DMS153 (cell line): ENCODE measurements around the gene IKBKG.
"Not testable (repeated sequence)": the region's sequence is repeated elsewhere in the genome, so short reads cannot be mapped to it uniquely, and the experiment has no call there.

ENCODE experiments used
- DNase-seq: peaks from one replicate; lab custom pipeline; 2025; lab: John Stamatoyannopoulos, UW

The IKBKG gene, protein sequence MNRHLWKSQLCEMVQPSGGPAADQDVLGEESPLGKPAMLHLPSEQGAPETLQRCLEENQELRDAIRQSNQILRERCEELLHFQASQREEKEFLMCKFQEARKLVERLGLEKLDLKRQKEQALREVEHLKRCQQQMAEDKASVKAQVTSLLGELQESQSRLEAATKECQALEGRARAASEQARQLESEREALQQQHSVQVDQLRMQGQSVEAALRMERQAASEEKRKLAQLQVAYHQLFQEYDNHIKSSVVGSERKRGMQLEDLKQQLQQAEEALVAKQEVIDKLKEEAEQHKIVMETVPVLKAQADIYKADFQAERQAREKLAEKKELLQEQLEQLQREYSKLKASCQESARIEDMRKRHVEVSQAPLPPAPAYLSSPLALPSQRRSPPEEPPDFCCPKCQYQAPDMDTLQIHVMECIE

DNA sequence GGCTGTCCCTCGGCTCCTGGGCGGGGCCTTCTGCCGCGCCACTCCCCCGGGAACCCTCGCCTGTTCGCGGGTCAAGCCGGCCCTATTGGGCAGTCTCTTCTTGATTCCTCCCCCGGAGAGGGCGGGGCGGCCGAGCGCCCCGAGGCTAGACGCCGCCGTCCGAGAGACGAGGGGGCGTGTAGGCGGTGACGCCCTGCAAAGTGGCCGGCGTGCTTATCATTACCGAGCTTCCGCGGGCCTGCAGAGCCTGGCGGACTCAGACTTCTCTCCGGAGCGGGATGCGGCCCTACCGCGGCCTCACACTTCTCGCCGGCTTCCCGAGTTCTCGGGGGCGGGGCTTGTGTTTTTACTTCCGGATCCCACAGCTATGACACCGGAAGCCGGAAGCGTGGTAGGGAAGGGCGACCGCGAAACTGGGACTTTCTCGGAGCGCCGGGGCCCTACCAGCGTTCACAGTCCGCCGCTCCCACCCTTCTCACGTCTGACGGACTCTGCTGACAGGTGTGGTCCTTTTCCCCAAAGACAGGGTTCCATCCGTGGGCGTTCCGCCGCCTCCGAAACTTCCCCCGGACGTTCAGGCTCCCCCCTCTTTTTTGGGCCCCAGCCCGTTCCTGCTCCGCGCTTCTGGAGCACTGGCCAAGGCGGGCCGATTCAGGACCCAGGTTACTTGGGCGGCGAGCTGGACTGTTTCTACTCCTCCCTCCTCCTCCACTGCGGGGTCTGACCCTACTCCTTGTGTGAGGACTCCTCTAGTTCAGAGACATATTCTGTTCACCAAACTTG is at the start of gene IKBKG:
Gene IKBKG, plus strand, starts transcription at position 376 of the 783 bp plus-strand sequence. CDS start 4,383 bp downstream, outside the sequence.
- peak; percentile 84 for DNase-seq

DNA sequence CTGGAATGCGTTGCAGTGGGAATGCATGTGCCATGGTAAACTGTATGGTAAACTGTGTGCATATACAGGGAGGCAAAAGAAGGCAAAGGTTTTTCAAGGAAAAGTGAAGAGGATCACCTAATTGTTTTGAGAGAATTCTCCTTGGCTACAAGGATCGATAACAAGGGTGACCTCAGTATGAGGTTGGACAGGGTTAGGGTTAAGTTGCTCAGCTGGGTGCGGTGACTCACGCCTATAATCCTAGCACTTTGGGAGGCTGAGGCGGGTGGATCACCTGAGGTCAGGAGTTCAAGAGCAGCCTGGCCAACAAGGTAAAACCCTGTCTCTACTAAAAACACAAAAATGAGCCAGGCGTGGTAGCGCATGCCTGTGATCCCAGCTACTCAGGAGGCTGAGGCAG is 46.0 kb upstream of the IKBKG start:
- not testable (repeated sequence) for DNase-seq

DNA sequence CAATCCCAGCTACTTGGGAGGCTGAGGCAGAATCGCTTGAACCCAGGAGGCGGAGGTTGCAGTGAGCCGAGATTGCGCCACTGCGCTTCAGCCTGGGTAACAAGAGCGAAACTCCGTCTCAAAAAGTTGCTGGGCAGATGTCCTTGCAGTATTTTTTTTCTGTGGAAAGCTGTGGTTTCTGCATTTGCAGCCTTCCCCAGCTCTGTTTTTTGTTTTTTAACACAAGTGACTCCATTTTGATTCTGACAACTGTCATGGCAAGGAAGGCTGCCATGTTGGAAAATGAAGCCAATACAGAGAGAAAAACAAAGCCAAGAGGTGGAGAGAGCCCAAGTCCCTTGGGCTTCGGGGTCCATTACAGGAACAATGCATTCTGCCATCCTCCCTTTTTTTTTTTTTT is 45.3 kb upstream of the IKBKG start:
- no peak for DNase-seq

DNA sequence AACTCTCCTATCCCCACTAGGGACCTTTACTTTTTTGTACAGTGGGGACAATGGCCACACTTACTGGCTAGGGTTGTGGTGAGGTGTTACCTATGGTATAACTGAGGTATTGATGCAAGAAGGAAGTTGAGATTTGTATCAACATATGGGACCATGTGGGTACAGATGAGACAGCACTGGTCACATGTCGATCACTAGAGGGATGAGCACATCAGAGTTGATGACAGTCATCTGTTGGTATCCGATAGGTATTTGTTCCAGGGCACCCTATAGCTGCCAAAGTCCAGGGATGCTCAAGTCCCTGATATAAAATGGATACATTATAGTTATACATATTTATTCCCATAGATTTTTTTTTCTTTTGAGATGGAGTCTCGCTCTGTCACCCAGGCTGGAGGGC is 44.4 kb upstream of the IKBKG start:
- no peak for DNase-seq

DNA sequence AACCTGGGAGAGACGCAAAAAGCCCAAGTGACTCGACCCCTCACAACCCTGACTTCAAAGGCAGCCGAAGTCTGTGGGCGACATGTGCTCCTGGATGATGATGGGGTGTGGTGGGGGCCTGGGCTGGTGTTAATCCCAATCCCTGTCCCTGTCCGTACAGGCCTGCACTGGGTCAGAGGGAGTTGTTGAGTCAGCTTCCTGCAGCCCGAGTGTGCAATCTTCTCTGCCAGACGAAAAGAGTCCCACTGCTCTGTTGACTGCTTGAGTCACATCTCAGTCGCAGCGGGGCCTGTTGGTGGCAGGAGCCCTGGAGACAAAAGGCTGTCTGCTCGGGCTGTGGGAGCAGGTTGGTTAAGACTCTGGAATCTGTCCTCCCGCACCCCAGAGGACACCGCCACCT is 41.7 kb upstream of the IKBKG start:
- DNase-seq: no peak

DNA sequence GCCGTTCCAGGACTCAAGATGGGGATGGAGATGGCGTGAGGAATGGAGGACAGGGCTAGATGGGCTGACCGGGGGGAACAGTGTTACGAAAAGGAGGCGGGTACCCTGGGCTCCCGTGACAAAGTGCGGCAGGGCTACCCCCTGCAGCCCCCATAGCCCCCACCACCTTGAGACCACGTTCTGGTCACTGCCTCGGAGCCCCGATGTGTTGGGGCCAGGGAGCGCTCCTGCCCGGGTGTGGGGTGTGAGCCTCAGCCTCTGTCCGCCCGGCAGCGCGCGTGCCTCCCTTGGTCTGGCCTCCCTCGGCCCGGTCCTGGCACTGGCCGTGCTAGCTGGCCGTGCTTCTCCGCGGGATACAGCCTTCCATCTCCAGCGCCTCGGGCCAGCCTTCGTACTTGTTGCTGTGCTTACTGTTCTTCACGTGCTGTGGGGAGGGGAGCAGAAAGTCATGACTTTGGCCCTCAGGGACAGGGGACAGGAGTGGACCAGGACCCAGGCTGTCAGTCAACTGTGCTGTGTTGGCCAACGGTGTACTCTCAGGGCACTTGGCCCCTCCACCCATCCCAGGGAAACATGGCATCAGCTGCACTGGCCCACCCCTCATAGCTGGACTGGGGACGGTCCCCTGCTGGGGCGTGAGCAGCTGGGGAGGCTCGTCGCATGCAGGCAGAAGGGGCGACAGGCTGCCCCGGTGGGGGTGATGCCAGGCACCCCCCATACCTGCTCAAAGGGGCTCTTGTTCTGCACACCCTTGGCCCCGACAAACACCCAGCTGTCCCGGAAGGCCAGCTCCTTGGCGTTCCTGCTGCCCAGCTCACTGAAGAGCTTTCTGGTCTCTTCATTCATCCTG is 40.7 kb upstream of the IKBKG start:
- no peak for DNase-seq

DNA sequence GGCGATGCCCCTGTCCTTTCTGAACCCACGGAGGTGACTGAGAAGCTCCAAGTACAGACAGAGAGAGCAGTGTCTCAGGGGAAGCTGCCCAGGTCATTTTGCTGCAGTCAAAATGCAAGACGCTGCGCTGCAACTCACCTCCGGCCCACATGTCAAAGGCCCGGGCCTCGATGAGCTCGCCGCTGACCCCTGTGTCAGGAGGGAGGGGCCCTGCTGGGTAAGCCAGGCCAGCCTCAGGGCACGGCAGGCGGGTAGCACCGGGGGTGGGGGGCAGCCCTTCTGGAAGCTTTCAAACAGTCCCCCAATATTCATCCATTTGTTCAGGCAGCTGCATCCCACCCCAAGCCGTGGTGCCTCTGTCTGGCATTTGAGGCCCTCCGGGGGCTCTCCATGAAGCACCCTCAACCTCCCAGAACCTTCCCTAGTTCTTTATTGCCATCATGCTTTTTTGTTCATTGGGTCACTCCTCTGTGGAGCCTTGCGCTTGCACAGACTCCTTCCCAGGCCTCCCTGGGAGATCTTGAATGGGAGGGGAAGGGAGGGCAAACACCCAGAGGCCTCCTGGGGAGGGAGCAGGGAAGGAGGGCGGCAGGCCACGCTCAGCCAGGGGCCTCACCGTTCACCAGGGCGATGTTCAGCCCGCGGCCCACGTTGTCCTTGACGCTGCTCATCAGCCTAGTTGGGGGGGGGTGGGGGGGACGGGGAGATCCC is 39.6 kb upstream of the IKBKG start:
- no peak for DNase-seq

DNA sequence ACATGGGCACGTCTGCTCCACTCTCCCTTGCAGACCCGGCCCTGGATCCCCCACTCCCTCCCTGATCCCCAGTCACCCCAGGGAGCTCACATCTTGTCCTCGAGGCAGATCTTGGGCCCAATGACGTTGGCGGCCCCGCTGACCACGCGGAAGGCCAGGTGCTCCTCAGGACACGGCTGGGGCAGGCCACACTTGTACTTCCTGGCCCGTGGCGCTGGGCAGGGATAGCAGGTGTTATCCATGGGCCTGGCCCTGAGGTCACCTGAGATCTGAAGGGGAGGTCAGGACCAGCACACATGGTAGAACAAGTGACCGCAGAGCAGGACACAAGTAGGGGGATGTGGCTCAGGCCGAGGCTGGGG is 39.1 kb upstream of the IKBKG start:
- DNase-seq: no peak

DNA sequence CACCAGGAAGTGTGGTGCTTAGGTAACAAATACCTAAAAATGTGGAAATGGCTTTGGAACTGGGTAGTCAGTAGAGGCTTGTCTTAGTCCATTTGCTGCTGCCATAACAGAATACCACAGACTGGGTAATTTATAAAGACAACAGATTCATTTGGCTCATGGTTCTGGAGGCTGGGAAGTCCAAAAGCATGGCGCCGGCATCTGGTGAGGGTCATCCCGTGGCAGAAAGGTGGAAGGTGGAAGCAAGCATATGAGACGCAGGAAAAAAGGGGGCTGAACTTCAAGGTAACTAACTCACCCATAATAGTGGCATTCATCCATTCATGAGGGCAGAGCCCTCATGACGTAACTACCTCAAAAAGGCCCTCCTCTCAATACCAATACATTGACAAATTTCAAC is 38.0 kb upstream of the IKBKG start:
- no peak for DNase-seq

DNA sequence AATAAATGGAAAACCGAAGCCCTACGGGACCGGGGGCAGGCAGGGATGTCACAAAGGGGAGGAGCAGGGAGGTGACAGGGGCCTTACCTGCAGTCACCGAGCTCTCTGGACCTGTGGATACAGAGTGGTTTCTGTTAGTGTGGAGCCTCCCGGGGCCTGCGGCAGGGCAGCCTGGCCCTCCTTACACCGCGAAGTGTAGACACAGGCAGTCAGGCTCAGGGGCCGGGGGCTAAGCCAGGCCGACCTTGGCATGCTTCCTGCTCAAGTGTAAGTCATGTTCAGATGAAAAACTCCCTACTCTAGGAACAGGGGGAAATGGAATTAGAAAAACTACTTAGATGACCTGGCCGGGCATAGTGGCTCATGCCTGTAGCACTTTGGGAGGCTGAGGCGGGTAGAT is 35.7 kb upstream of the IKBKG start:
- no peak for DNase-seq

DNA sequence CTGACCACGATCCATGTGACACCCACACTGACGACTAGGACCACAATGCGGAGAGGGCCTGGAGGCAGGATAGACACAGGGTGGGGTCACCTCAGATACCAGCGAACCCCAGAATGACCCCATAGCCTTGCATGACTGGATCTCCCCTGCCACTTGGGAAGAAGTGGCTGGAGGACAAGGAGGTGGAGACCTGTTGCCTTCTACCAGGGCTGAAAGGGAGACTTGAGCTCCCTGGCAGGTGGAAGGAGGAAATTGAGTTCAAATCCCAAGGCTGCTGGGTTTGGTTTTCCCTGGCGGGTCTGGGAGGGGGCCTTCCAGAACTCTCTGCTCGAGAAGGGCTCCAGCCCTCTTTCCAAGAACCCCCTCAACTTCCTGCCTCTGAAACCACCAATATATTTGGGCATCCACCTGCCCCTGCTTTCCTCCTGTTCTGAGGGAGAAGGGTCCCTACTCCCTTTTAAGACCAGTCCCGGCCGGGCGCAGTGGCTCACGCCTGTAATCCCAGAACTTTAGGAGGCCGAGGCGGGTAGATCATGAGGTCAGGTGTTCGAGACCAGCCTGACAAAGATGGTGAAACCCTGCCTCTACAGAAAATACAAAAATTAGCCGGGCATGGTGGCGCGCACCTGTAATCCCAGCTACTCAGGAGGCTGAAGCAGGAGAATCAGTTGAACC is 34.4 kb upstream of the IKBKG start:
- DNase-seq: no peak

DNA sequence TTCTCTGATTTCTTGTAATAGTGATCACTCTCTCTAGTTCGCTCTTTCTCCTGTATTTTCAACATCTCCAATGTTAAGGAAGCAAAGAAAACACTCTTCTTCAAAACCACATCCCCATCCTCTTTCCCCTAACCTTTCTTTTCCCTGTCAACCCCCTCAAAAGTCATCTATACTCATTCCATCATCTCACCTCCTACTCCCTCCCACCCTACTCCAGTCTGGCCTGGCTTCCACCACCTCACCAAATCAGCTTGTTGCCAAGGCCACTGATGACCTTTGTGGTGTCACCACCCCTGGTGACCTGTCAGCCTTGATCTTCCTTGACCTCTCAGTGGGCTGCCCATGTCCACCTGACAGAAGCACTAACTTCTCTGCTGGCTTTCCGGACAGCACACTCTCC is 33.7 kb upstream of the IKBKG start:
- DNase-seq: no peak

DNA sequence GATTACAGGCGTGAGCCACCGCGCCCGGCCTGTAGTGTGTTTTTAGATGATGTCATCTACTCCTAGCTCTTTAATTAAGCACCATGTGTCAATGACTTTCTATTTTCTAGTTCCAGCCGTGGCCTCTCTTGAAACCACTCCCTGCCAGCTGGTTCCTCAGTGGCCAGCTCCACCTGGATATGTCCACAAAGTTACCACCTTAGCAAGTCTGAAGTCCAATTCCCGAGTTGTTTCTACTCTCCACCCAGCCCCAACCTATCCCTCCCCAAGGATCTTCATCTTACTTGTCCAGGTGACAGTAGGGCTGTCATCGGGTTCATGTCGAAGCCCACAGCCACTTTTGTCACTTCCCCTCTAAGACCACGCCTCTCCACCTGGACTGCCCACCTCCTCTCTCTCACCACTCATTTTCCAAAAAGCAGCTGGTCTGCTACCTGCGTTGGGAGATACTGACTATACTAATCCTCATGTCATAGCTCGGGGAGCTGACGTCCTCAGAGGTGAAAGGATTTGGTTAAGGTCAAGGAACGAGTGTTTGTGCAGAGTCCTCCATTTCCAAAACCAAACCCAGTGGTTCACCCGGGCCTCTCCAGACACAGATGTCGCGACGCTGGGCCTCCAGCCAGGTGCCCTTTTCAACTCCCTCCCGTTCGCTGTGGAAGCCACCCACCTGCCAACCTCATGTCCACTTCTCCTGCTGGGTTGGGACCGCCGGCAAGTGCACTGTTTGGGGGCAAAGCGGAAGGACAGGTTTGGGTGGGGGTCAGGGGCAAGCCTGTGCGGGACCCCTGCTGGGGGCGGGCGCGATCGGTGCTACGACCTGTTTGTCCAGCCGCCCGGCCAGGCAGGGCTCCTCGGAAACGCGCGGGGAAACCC is 32.1 kb upstream of the IKBKG start:
- peak; percentile 31 for DNase-seq

DNA sequence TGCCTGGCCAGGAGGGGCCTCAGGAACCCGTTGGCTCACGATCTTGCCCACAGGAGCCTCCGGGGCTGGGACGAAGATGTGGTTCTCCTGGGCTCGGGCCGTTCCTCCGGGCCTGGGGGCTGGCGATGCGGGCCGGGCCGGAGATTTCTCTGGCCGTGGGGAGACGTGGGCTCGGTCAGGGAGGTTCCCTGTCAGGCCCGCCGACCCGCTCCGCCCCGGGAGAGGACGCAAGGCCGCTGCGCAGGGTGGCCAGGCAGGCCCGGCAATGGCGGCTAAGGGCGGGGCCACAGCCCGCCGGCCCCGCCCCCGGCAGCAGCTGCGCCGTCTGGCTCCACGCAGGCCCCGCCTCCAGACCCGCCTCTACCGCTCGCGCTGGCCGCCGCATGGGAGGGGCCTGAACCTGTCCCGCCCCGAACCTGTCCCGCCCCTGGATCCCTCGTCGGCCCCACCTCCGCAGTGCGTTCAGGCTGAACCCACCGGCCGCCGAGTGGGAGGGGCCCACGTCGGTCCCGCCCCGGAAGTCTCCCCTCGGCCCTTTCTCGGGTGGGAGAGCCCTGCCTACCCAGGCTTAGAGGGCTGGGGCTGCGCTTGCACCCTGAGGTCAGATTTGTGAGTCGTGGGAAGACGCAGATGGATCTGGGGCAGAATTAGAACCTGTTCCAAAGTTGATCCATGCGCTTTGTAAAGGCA is 31.3 kb upstream of the IKBKG start, which contains the start of gene FAM3A:
Gene FAM3A, minus strand, starts transcription at position 267 of the 690 bp plus-strand sequence. CDS start 460 bp downstream, outside the sequence.
- DNase-seq: peak; percentile 89

DNA sequence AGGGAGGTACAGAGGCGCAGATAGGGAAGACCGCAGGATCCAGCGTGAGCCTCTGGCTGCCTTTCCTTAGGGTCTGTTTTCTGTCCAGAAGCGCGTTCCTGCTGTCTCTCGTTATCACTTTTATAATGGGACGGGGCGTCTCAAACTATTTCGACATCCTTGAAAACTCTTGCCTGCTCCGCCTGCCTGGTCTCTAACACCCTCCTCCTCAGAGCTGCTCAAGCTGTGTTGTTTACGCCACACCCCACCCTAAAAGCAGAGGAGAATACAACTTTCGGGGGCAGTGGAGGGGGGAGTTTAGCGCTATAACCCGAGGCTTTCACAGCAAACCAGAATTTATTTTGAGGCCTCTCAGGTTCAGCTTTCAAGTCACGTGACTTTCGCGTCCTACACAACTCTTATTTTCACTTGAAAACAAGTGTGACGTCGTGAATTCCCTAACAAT is 30.7 kb upstream of the IKBKG start:
- DNase-seq: no peak

DNA sequence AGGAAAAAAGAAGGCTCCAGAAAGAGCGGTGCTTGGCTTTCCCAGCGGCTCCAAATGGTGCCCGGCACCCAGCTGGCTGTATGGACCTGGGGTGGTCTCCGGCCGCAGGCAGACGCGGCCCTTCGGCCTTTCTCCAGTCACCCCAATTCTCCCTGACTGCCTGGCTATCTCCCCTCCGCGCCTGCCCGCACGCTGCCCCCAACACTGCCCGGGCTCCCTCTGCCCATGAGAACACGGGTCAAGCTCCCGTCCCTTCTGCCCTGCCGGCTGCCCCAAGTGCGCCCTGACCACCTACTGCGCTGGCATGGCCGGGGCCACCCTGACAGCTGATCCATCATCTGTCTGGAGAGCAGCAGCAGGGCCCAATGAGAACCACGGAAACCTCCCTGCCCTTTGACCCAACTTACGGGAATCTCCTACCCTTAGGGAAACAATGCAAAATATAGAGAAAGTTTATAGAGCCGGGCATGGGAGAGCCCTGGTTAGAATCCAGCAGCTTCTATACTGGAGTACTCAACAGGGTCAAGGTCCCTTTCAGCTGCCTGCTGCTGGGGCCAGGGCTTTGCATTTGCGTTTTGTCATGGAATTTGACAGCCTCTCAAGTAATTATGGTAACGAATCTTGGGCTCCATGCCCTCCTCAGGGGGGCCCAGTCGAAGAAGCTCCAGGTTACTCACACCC is 30.2 kb upstream of the IKBKG start:
- DNase-seq: no peak

DNA sequence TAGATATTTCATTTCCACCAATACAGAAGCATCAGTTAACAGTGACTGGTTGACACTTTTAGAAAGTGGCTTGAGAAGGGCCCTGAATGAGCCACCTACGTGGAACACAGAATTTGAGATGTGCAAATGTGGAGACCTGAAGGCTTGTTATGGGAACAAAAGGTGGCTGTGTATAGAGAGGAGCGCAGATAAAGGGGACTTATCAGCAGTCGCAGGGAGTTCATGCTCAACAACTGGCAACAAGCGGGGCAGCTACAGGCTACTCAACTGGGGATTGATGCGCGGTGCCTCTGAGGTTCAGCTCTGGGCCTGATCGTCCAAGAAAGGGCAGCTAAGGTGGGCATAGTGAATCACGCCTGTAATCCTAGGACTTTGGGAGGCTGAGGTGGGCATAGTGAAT is 28.0 kb upstream of the IKBKG start:
- no peak for DNase-seq

DNA sequence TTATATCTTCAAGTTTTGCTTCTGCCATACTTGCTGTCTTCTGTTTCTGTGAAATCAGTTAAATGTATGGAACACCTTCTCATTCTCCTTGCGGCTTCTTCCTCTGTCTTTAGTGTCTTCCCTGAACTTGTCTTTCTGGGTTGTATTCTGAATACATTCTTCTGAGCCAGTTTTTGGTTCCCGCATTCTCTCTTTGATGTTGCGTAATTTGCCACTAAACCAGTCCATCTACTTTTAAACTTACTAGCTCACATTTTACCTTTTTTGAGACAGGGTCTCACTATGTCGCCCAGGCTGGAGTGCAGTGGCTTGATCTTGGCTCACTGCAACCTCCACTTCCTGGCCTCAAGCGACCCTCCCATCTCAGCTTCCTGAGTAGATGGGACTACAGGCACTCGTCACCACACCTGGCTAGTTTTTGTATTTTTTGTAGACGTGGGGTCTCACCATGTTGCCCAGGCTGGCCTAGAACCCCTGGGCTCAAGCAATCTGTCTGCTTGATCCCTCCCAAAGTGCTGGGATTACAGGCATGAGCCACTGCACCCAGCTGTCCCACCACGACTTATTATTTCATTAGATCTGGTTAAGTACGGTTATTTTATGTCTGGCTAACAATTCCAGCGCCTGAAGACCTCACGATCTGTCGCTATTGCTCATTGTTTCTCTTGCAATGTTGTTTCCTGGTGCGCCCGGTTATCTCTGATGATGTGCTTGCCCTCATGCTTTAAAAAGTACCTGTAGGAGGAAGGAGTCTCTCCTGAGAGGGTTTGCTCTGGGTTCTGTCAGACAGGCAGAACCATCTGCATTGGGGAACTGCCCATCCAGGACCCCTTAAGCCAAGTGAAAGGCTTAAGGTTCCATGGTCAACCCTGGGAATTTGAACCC is 21.6 kb upstream of the IKBKG start:
- DNase-seq: no peak
